GM13976 (cell line): ENCODE results near the gene LRRC51.
"Not testable (repeated sequence)": the region's sequence is repeated elsewhere in the genome, so short reads cannot be mapped to it uniquely, and the experiment has no call there.

Experiments used
- DNase-seq: peaks from one replicate; pipeline ENCODE4 v3.0.0; 2012; ENCODE audit warnings: low spot score
- CTCF ChIP-seq: IDR thresholded peaks from 2 replicates; pipeline ENCODE4 v1.5.1; 2012; ENCODE audit warnings: borderline replicate concordance, mild to moderate bottlenecking; ENCODE audit not compliant: insufficient read depth; ENCODE audit errors: extremely low read depth, missing control alignments, control extremely low read depth
- in situ Hi-C: fragments of 300-500 bp; cut with MboI; formaldehyde crosslinking; loops from one replicate; pipeline ENCODE4 v1.12.0; 2022; ENCODE audit warnings: low sequenced_read_pairs, mixed read lengths, inconsistent platforms; ENCODE audit not compliant: unreplicated experiment

The LRRC51 gene

GRCh38 chr11:72123117-72123653, 42.5 kb downstream of the LRRC51 start:
- in situ Hi-C loops: no loop called here
- no peak for DNase-seq
- TF ChIP-seq CTCF: no peak

- DNase-seq: no peak
- in situ Hi-C loops: no loop called here
- no peak for TF ChIP-seq CTCF
Observed at GRCh38 chr11:72124046-72124445, 43.4 kb downstream of the LRRC51 start.

GRCh38 chr11:72125956-72126355, 45.3 kb downstream of the LRRC51 start:
- no peak for TF ChIP-seq CTCF
- DNase-seq: no peak
- in situ Hi-C loops: no loop called here

GRCh38 chr11:72127923-72128322, 47.3 kb downstream of the LRRC51 start:
- no peak for TF ChIP-seq CTCF
- in situ Hi-C loops: no loop called here
- no peak for DNase-seq

- no peak for TF ChIP-seq CTCF
- no peak for DNase-seq
- in situ Hi-C loops: no loop called here
Observed at GRCh38 chr11:72129381-72129780, 48.7 kb downstream of the LRRC51 start.

GRCh38 chr11:72132646-72133045, 52.0 kb downstream of the LRRC51 start:
- in situ Hi-C loops: no loop called here
- no peak for DNase-seq

GRCh38 chr11:72135473-72135872, 54.8 kb downstream of the LRRC51 start, which contains the start of gene FOLR3:
Gene FOLR3 (plus strand): TSS chr11:72135725. CDS start chr11:72135953, 228 bp downstream.
- DNase-seq, in situ Hi-C loops: not testable (repeated sequence)

More at GRCh38 chr11:72132646-72133045, 52.0 kb downstream of the LRRC51 start:
- no peak for TF ChIP-seq CTCF
